ENCODE data around the gene CTDSP2. TPM values are rescaled to one million over a fixed set of nuclear protein-coding genes. Genes with fewer than 3 reads are reported as not detected.
"Not testable (repeated sequence)": the region's sequence is repeated elsewhere in the genome, so short reads cannot be mapped to it uniquely, and the experiment has no call there.

The CTDSP2 gene
- total and polyA plus RNA-seq, 8 donors = 28.4 to 152 (median 73.9) TPM

DNA sequence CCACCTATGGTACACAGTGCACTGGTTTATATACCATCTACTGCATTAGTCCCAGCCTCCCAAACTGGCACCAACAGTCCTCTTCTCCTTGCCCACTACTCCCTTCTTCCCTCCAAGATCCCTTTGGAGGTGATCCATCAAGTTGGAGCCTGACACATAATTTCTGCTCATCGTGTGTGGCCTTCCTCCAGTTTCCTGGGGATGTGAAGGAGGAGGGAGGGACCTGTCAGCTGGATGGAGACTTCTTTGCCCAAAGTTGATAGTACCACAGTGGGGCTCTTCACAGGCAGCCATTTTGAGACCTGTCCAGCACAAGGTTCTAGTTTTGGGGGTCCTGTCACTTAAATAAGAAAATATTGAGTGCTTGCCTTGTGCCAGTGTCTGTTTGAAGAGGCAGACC is 17.1 kb upstream of the CTDSP2 start:
- Histone ChIP-seq H3K4me3 (no peak overlapping the region), H3K36me3 (no peaks in the 10 kb centered on the region), H3K4me1 (peaks cover 11 to 32% (median 21%) of the 10 kb centered on the region in 4 donors), H3K27ac (peak overlapping the region in 4 of 5 donors; percentile 36 to 95 (median 91)), H3K9me3 (no peaks in the 10 kb centered on the region), H3K27me3 (no peaks in the 10 kb centered on the region)
- intact Hi-C loops (cut with DNase I; ENCODE audit: low total_unique reads) = no loop called here
- whole genome bisulfite sequencing, 5 donors = 29 to 83% (median 67%) methylated on average over 1 of the region's 1 CpG
- TF ChIP-seq EP300 (IDR thresholded peaks at IDR 0.05) = no peak
- no peak for TF ChIP-seq POLR2AphosphoS5 (IDR thresholded peaks at IDR 0.05)
- no peak for TF ChIP-seq POLR2A (IDR thresholded peaks at IDR 0.05)
- TF ChIP-seq, protein P1, sequence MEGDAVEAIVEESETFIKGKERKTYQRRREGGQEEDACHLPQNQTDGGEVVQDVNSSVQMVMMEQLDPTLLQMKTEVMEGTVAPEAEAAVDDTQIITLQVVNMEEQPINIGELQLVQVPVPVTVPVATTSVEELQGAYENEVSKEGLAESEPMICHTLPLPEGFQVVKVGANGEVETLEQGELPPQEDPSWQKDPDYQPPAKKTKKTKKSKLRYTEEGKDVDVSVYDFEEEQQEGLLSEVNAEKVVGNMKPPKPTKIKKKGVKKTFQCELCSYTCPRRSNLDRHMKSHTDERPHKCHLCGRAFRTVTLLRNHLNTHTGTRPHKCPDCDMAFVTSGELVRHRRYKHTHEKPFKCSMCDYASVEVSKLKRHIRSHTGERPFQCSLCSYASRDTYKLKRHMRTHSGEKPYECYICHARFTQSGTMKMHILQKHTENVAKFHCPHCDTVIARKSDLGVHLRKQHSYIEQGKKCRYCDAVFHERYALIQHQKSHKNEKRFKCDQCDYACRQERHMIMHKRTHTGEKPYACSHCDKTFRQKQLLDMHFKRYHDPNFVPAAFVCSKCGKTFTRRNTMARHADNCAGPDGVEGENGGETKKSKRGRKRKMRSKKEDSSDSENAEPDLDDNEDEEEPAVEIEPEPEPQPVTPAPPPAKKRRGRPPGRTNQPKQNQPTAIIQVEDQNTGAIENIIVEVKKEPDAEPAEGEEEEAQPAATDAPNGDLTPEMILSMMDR (IDR thresholded peaks at IDR 0.05) = no peak
- DNase-seq = no peak

DNA sequence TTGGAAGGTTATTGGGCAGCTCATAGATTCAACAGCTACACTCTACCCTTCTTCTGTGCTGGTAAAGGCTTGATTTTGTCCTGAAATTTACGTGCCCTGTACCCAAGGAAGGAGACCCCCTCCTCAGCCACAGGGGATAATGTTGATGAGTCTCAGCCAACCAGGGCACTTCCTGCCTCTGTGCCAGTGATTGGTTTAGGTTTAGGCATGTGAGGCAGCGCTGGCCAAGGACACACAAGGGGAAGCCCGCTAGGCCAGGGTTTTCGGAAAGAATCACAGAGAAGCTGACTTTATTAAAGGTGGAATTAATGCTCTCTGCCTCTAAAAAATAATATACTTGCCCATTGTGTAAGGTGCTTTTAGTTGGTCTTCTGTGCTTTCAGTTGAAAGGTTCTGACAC is 15.4 kb upstream of the CTDSP2 start:
- Histone ChIP-seq H3K27me3 (no peaks in the 10 kb centered on the region), H3K36me3 (no peaks in the 10 kb centered on the region), H3K4me1 (peaks cover 11 to 23% (median 16%) of the 10 kb centered on the region in 4 donors), H3K9me3 (no peaks in the 10 kb centered on the region), H3K27ac (no peak overlapping the region), H3K4me3 (no peak overlapping the region)
- WGBS, 5 donors = 81 to 98% (median 96%) methylated on average over 4 of the region's 4 CpGs
- intact Hi-C loops (cut with DNase I; ENCODE audit: low total_unique reads) = no loop called here
- DNase-seq = no peak
- TF ChIP-seq POLR2AphosphoS5 (IDR thresholded peaks at IDR 0.05) (no peak), POLR2A (IDR thresholded peaks at IDR 0.05) (no peak), EP300 (IDR thresholded peaks at IDR 0.05) (no peak)
- TF ChIP-seq, protein P1 (IDR thresholded peaks at IDR 0.05) = no peak

DNA sequence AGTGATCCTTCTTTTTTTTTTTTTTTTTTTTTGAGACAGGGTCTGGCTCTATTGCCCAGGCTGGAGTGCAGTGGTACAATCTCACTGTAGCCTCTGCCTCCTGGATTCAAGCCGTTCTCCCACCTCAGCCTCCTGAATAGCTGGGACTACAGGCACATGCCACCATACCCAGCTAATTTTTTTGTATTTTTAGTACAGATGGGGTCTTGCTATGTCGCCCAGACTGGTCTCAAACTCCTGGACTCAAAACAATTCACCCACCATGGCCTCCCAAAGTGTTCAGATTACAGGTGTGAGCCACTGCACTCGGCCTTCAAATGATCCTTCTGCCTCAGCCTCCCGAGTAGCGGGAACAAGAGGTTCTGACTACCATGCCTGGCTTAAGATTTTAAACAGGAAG is 14.4 kb upstream of the CTDSP2 start:
- H3K4me1 ChIP-seq = peaks cover 11 to 20% (median 15%) of the 10 kb centered on the region in 4 donors
- DNase-seq; H3K27ac ChIP-seq; H3K4me3 ChIP-seq; H3K27me3 ChIP-seq; H3K9me3 ChIP-seq; H3K36me3 ChIP-seq; intact Hi-C loops (cut with DNase I; ENCODE audit: low total_unique reads): not testable (repeated sequence)
- 93 to 98% (median 95%) methylated on average over 5 of the region's 5 CpGs for WGBS, 5 donors

DNA sequence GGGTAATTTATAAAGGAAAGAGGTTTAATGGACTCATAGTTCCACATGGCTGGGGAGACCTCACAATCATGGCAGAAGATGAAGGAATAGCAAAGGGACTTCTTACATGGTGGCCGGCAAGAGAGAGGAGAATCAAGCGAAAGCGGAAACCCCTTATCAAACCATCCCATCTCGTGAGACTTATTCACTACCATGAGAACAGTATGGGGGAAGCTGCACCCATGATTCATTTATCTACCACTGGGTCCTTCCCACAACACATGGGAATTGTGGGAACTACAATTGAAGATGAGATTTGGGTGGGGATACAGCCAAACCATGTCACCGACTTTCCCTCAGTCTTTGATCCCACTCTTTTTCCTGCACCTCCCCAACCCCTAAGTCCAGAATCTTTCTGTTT is 12.6 kb upstream of the CTDSP2 start:
- Histone ChIP-seq H3K4me3 (no peak overlapping the region), H3K27me3 (no peaks in the 10 kb centered on the region), H3K9me3 (no peaks in the 10 kb centered on the region), H3K27ac (no peak overlapping the region), H3K36me3 (no peaks in the 10 kb centered on the region), H3K4me1 (peaks cover 2 to 10% (median 5%) of the 10 kb centered on the region in 4 donors)
- no peak for DNase-seq
- intact Hi-C loops (cut with DNase I; ENCODE audit: low total_unique reads) = no loop called here
- WGBS, 5 donors = 90 to 92% (median 91%) methylated on average over 5 of the region's 5 CpGs
- TF ChIP-seq, protein P1 (IDR thresholded peaks at IDR 0.05) = no peak
- TF ChIP-seq POLR2AphosphoS5 (IDR thresholded peaks at IDR 0.05) (no peak), EP300 (IDR thresholded peaks at IDR 0.05) (no peak), POLR2A (IDR thresholded peaks at IDR 0.05) (no peak)

DNA sequence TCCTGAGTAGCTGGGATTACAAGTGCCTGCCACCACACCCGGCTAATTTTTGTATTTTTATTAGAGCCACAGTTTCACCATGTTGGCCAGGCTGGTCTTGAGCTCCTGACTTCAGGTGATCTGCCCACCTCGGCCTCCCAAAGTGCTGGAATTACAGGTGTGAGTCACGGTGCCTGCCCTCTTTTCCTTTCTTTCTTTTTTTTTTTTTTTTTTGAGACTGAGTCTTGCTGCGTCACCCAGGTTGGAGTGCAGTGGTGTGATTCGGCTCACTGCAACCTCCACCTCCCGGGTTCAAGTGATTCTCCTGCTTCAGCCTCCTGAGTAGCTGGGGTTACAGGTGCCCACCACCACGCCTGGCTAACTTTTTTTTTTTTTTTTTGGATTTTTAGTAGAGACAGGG is 11.6 kb upstream of the CTDSP2 start:
- DNase-seq; H3K36me3 ChIP-seq; H3K4me3 ChIP-seq; intact Hi-C loops (cut with DNase I; ENCODE audit: low total_unique reads); H3K27ac ChIP-seq; H3K9me3 ChIP-seq; H3K27me3 ChIP-seq: not testable (repeated sequence)
- peaks cover 0 to 15% (median 1%) of the 10 kb centered on the region in 4 donors for H3K4me1 ChIP-seq
- 90 to 93% (median 91%) methylated on average over 7 of the region's 7 CpGs for WGBS, 5 donors

Data from stomach (tissue), 9 donors.